HL-60 (cell line): ENCODE results near the gene ISCU.

ENCODE experiments used
- DNase-seq, 2 experiments: peaks; one replicate each; pipeline ENCODE4 v3.0.0-alpha.2; 2010 to 2020; ENCODE audit warnings: low read depth in 1 of 2, low spot score in 1 of 2
- H3K27ac ChIP-seq: fragments of 250-450 bp; sonication (Bioruptor Pico); replicated peaks from 2 replicates; pipeline ENCODE4 v1.5.1; 2020; ENCODE audit warnings: mild to moderate bottlenecking, moderate library complexity
- H3K27me3 ChIP-seq: fragments of 250-450 bp; sonication (Bioruptor Pico); 2 replicates; pipeline ENCODE4 v1.5.1; 2021; ENCODE audit warnings: mild to moderate bottlenecking, moderate library complexity; ENCODE audit not compliant: insufficient read depth, poor library complexity, severe bottlenecking
- H3K4me3 ChIP-seq: replicated peaks from 2 replicates; pipeline ENCODE4 v1.5.1; 2011; ENCODE audit warnings: mild to moderate bottlenecking, control low read depth, low read length; ENCODE audit not compliant: insufficient read depth
- CTCF ChIP-seq: IDR thresholded peaks from one replicate; pipeline ENCODE4 v1.5.1; 2011; ENCODE audit warnings: low read length, control low read depth, inconsistent platforms; ENCODE audit not compliant: insufficient read depth
- GABPA ChIP-seq: IDR thresholded peaks from 2 replicates; pipeline ENCODE4 v1.6.1; 2012; ENCODE audit warnings: low read depth
- POLR2AphosphoS5 ChIP-seq: IDR thresholded peaks from 2 replicates; pipeline ENCODE4 v1.6.1; 2012; ENCODE audit warnings: low read depth
- REST ChIP-seq: IDR thresholded peaks from 2 replicates; pipeline ENCODE4 v1.6.1; 2012; ENCODE audit warnings: low read depth; ENCODE audit not compliant: insufficient replicate concordance
- SPI1 ChIP-seq: IDR thresholded peaks from 2 replicates; pipeline ENCODE4 v1.6.1; 2012; ENCODE audit warnings: low read depth, mild to moderate bottlenecking, borderline replicate concordance

ISCU gene

GRCh38 chr12:108607981-108608600, 45.7 kb downstream of the ISCU start:
- no peak for DNase-seq
- TF ChIP-seq GABPA (no peak), REST (no peak), SPI1 (no peak), CTCF (no peak), POLR2AphosphoS5 (no peak)
- Histone ChIP-seq H3K27ac (no peak overlapping the region), H3K4me3 (no peak overlapping the region), H3K27me3 (no peaks in the 10 kb centered on the region)

- no peak overlapping the region for H3K4me3 ChIP-seq
- TF ChIP-seq GABPA (no peak), REST (no peak), POLR2AphosphoS5 (no peak)
- H3K27me3 ChIP-seq = no peaks in the 10 kb centered on the region
- no peak for DNase-seq
- no peak overlapping the region for H3K27ac ChIP-seq
Observed at GRCh38 chr12:108608616-108609015, 46.2 kb downstream of the ISCU start.

- no peak for DNase-seq
- H3K27me3 ChIP-seq = no peaks in the 10 kb centered on the region
- H3K27ac ChIP-seq = no peak overlapping the region
- TF ChIP-seq GABPA (no peak), CTCF (no peak), REST (no peak), POLR2AphosphoS5 (no peak), SPI1 (no peak)
- no peak overlapping the region for H3K4me3 ChIP-seq
Observed at GRCh38 chr12:108609537-108610335, 47.3 kb downstream of the ISCU start.
